IMR-90 (cell line): ENCODE data around the gene TXNL4A. TPM values are rescaled to one million over a fixed set of nuclear protein-coding genes. Genes with fewer than 3 reads are reported as not detected.

Source experiments
- ATAC-seq: fragments of 200-7000 bp; cut with Tn5 transposase; 2 replicates; pipeline ENCODE4 v1.9.1; 2020; ENCODE audit warnings: low read depth, mild to moderate bottlenecking, moderate library complexity
- BruUV-seq: library from RNA; stranded (reverse); fragments of 400-500 nt; replicated peaks from 2 replicates; lab custom pipeline; 2021; lab: Mats Ljungman, UMichigan
- CTCF ChIA-PET: fragments of 300-600 bp; formaldehyde crosslinking; extraction: SDS; loops from one replicate; lab custom pipeline; 2021; ENCODE audit warnings: antibody characterized with exemption; lab: Yijun Ruan, JAX
- POLR2A ChIA-PET: fragments of 300-600 bp; sonication (Branson Sonifier 250); formaldehyde crosslinking; loops from one replicate; lab custom pipeline; 2022; ENCODE audit warnings: antibody characterized with exemption; ENCODE audit not compliant: unreplicated experiment; lab: Charles Lee
- DNase-seq: peaks from one replicate; pipeline ENCODE4 v3.0.0; 2013
- H2AFZ ChIP-seq: replicated peaks from 2 replicates; pipeline ENCODE3; 2013; ENCODE audit warnings: low read length, mild to moderate bottlenecking; ENCODE audit not compliant: poor library complexity
- H2AK5ac ChIP-seq: 2 replicates; pipeline ENCODE4 v1.6.1; 2013; ENCODE audit warnings: low read depth, low read length, inconsistent platforms
- H2AK9ac ChIP-seq: replicated peaks from 2 replicates; pipeline ENCODE3; 2013; ENCODE audit warnings: mild to moderate bottlenecking, low read depth, low read length, moderate library complexity; ENCODE audit not compliant: poor library complexity
- H2BK120ac ChIP-seq: 2 replicates; pipeline ENCODE4 v1.6.1; 2013; ENCODE audit warnings: low read depth, low read length, inconsistent platforms
- H2BK15ac ChIP-seq: 3 replicates; pipeline ENCODE4 v1.6.1; 2013; ENCODE audit warnings: low read depth, low read length, inconsistent platforms
- H2BK20ac ChIP-seq: 2 replicates; pipeline ENCODE4 v1.6.1; 2013; ENCODE audit warnings: low read depth, mild to moderate bottlenecking, inconsistent platforms, low read length, moderate library complexity
- H2BK5ac ChIP-seq: 2 replicates; pipeline ENCODE4 v1.6.1; 2013; ENCODE audit warnings: mild to moderate bottlenecking, low read depth, low read length, inconsistent platforms; ENCODE audit not compliant: poor library complexity, severe bottlenecking
- H3K14ac ChIP-seq: replicated peaks from 2 replicates; pipeline ENCODE4 v1.6.1; 2013; ENCODE audit warnings: low read depth, low read length, inconsistent platforms
- H3K18ac ChIP-seq: 2 replicates; pipeline ENCODE4 v1.6.1; 2013; ENCODE audit warnings: low read depth, low read length, control low read depth
- H3K23ac ChIP-seq: 2 replicates; pipeline ENCODE4 v1.6.1; 2013; ENCODE audit warnings: low read depth, low read length, inconsistent platforms
- H3K27ac ChIP-seq: 2 replicates; pipeline ENCODE4 v1.5.1; 2013; ENCODE audit warnings: mild to moderate bottlenecking, control low read depth, low read length; ENCODE audit not compliant: insufficient read depth
- H3K27me3 ChIP-seq: 2 replicates; pipeline ENCODE4 v1.6.1; 2013; ENCODE audit warnings: low read length; ENCODE audit not compliant: control insufficient read depth, insufficient read depth
- H3K36me3 ChIP-seq: 2 replicates; pipeline ENCODE4 v1.6.1; 2013; ENCODE audit warnings: low read length, mixed read lengths; ENCODE audit not compliant: control insufficient read depth, insufficient read depth
- H3K4ac ChIP-seq: 2 replicates; pipeline ENCODE4 v1.6.1; 2013; ENCODE audit warnings: low read depth, low read length, inconsistent platforms
- H3K4me1 ChIP-seq: 2 replicates; pipeline ENCODE4 v1.6.1; 2013; ENCODE audit warnings: low read length, mixed read lengths; ENCODE audit not compliant: control insufficient read depth, insufficient read depth
- H3K4me2 ChIP-seq: 2 replicates; pipeline ENCODE4 v1.6.1; 2013; ENCODE audit warnings: low read depth, mild to moderate bottlenecking, control low read depth, low read length, moderate library complexity
- H3K4me3 ChIP-seq: 2 replicates; pipeline ENCODE4 v1.5.1; 2013; ENCODE audit warnings: low read depth, mild to moderate bottlenecking, control low read depth, low read length, moderate library complexity; ENCODE audit not compliant: insufficient read depth
- H3K56ac ChIP-seq: 2 replicates; pipeline ENCODE4 v1.6.1; 2013; ENCODE audit warnings: low read length, inconsistent platforms; ENCODE audit not compliant: insufficient read depth; ENCODE audit errors: extremely low read depth
- H3K79me1 ChIP-seq, 2 experiments: 2 replicates each; pipeline ENCODE4 v1.6.1; 2013; ENCODE audit warnings: low read length in 2 of 2, inconsistent platforms in 1 of 2, low read depth in 1 of 2
- H3K9ac ChIP-seq: 2 replicates; pipeline ENCODE4 v1.6.1; 2013; ENCODE audit warnings: low read depth, low read length, control low read depth
- H3K9me1 ChIP-seq: 2 replicates; pipeline ENCODE4 v1.6.1; 2013; ENCODE audit warnings: low read length, inconsistent platforms; ENCODE audit not compliant: insufficient read depth
- H3K9me3 ChIP-seq: 2 replicates; pipeline ENCODE4 v1.6.1; 2013; ENCODE audit warnings: low read length; ENCODE audit not compliant: control insufficient read depth, insufficient read depth
- H4K20me1 ChIP-seq: 2 replicates; pipeline ENCODE4 v1.6.1; 2013; ENCODE audit warnings: low read length, inconsistent platforms; ENCODE audit not compliant: insufficient read depth
- H4K5ac ChIP-seq: 2 replicates; pipeline ENCODE4 v1.6.1; 2013; ENCODE audit warnings: mild to moderate bottlenecking, low read depth, low read length, control low read depth
- H4K8ac ChIP-seq, 2 experiments: 2 replicates each; pipeline ENCODE4 v1.6.1; 2013; ENCODE audit warnings: low read depth in 2 of 2, low read length in 2 of 2, control low read depth in 1 of 2, inconsistent platforms in 1 of 2
- H4K91ac ChIP-seq: 2 replicates; pipeline ENCODE4 v1.6.1; 2013; ENCODE audit warnings: low read depth, low read length, inconsistent platforms; ENCODE audit not compliant: insufficient read depth
- BHLHE40 ChIP-seq: fragments of 150-350 bp; IDR thresholded peaks from 2 replicates; pipeline ENCODE4 v1.6.1; 2016; ENCODE audit warnings: mild to moderate bottlenecking, low read depth, low read length
- CEBPB ChIP-seq: IDR thresholded peaks from 2 replicates; pipeline ENCODE4 v1.6.1; 2012; ENCODE audit warnings: low read depth, low read length, improper control_type of control experiment
- CHD1 ChIP-seq: IDR thresholded peaks from 2 replicates; pipeline ENCODE4 v1.6.1; 2012; ENCODE audit warnings: low read depth, low read length, improper control_type of control experiment
- FOS ChIP-seq: fragments of 150-350 bp; IDR thresholded peaks from 2 replicates; pipeline ENCODE4 v1.6.1; 2016; ENCODE audit warnings: low read depth, low read length
- MAFK ChIP-seq: IDR thresholded peaks from 2 replicates; pipeline ENCODE4 v1.6.1; 2012; ENCODE audit warnings: low read depth, low read length, improper control_type of control experiment
- NFE2L2 ChIP-seq: fragments of 150-350 bp; IDR thresholded peaks from 2 replicates; pipeline ENCODE4 v1.6.1; 2016; ENCODE audit warnings: low read depth, mild to moderate bottlenecking, low read length
- POLR2A ChIP-seq: IDR thresholded peaks from 2 replicates; pipeline ENCODE4 v1.6.1; 2012; ENCODE audit warnings: mild to moderate bottlenecking, low read depth, low read length
- RAD21 ChIP-seq: IDR thresholded peaks from 2 replicates; pipeline ENCODE4 v1.6.1; 2012; ENCODE audit warnings: low read length, improper control_type of control experiment
- RCOR1 ChIP-seq: IDR thresholded peaks from 2 replicates; pipeline ENCODE4 v1.6.1; 2012; ENCODE audit warnings: mild to moderate bottlenecking, low read length, improper control_type of control experiment; ENCODE audit not compliant: insufficient replicate concordance
- SMC3 ChIP-seq: fragments of 150-350 bp; IDR thresholded peaks from 2 replicates; pipeline ENCODE4 v1.6.1; 2016; ENCODE audit warnings: low read depth, mild to moderate bottlenecking, antibody characterized with exemption, low read length, moderate library complexity
- WGBS, 2 experiments: methylation state at CpG; one replicate each; pipeline versions ENCODE4 v1.1.5 to v1.1.7; 2013; ENCODE audit warnings: missing lambda C conversion rate in 2 of 2; ENCODE audit not compliant: insufficient read length in 1 of 2; ENCODE audit errors: extremely low coverage in 2 of 2; 5-methylcytosine and 5-hydroxymethylcytosine counted together
- dilution Hi-C: fragments of 300-500 bp; cut with HindIII; formaldehyde crosslinking; loops from one replicate; pipeline ENCODE4 v1.14.3; 2018; ENCODE audit warnings: low sequenced_read_pairs; ENCODE audit not compliant: unreplicated experiment
- in situ Hi-C: fragments of 300-500 bp; cut with MboI; formaldehyde crosslinking; loops from 3 replicates; pipeline ENCODE4 v1.14.3; 2019; ENCODE audit warnings: low sequenced_read_pairs, inconsistent platforms, mixed read lengths
- intact Hi-C: fragments of 100-400 bp; cut with micrococcal nuclease; formaldehyde crosslinking; loops from 2 replicates; pipeline ENCODE4 v1.10.0; 2022
- polyA plus RNA-seq, 3 experiments: library from polyadenylated mRNA; depleted of rRNA; stranded (reverse); fragments of >200 nt; gene quantifications; 2 replicates each; pipeline ENCODE4 v1.2.3, GENCODE V29; 2012; ENCODE audit warnings: low replicate concordance in 1 of 3
- total RNA-seq: library from RNA; depleted of rRNA; stranded (reverse); fragments of >200 nt; gene quantifications from 2 replicates; pipeline ENCODE4 v1.2.3, GENCODE V29; 2012
- TF ChIP-seq, protein P1 (sequence below): conservative IDR thresholded peaks from 2 replicates; pipeline ENCODE4 v1.5.1; 2012; ENCODE audit warnings: mild to moderate bottlenecking, low read depth, low read length, improper control_type of control experiment

The TXNL4A gene
- total and polyA plus RNA-seq, 2 of the 4 experiments (the other 2 are of a cell fraction), result 38.7 to 103 TPM

DNA sequence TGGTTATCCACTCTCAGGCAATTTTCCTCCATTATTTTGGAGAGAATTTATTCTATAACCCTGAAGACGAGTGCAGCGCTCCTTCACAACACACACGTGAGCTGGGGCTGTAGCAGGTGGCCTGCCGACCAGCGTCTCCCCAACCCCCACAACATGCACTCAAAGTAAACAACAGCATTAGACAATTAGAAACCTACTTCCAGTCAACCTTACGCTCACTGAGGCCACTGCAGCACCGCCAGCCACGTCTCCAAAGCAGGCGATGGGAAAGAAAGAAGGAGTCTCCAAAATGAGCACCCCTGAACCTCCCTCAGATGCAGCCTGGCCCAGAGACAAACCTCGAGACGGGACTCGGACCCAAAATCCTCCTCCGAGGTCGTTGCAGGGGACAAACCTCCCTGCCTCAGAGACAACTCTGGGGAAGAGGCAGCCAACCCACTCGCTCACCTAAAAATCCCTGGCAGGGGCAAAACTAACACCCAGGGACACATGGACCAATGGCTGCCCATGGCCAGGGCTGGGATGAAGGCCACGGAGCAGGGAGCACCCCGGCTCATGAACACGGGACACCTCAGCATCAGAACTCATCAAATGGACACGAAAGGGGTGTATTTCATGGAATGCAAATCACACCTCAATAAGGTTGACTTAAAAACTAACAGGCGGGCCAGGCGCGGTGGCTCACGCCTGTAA, 39.5 kb downstream of the TXNL4A start:
- no peak for DNase-seq
- no peak overlapping the region for H4K8ac ChIP-seq
- no peak overlapping the region for H3K4me3 ChIP-seq
- ChIA-PET POLR2A (no interaction called here), CTCF (no interaction called here)
- no peak overlapping the region for H2BK15ac ChIP-seq
- no peak overlapping the region for H2BK5ac ChIP-seq
- peaks cover 21% of the 10 kb centered on the region for H3K9me1 ChIP-seq
- no peak overlapping the region for H3K4me2 ChIP-seq
- no peak overlapping the region for H3K4ac ChIP-seq
- peaks cover 21 to 82% of the 10 kb centered on the region in 2 experiments for H3K79me1 ChIP-seq
- peaks cover 26% of the 10 kb centered on the region for H3K36me3 ChIP-seq
- H3K56ac ChIP-seq, result no peak overlapping the region
- no peak overlapping the region for H2AFZ ChIP-seq
- no peak overlapping the region for H3K23ac ChIP-seq
- no peak overlapping the region for H3K14ac ChIP-seq
- H3K27me3 ChIP-seq, result no peaks in the 10 kb centered on the region
- in situ Hi-C loops (no loop called here), dilution Hi-C loops (no loop called here), intact Hi-C loops (no loop called here)
- H2AK5ac ChIP-seq, result no peak overlapping the region
- H4K5ac ChIP-seq, result no peak overlapping the region
- ATAC-seq, result no peak
- H2AK9ac ChIP-seq, result no peak overlapping the region
- H3K9me3 ChIP-seq, result no peaks in the 10 kb centered on the region
- no peak overlapping the region for H2BK20ac ChIP-seq
- TF ChIP-seq SMC3, result no peak
- no peak for TF ChIP-seq CHD1
- TF ChIP-seq NFE2L2, result no peak
- no peak for TF ChIP-seq CEBPB
- no peak for TF ChIP-seq FOS
- no peak for TF ChIP-seq BHLHE40
- no peak for TF ChIP-seq RAD21
- TF ChIP-seq, protein P1, sequence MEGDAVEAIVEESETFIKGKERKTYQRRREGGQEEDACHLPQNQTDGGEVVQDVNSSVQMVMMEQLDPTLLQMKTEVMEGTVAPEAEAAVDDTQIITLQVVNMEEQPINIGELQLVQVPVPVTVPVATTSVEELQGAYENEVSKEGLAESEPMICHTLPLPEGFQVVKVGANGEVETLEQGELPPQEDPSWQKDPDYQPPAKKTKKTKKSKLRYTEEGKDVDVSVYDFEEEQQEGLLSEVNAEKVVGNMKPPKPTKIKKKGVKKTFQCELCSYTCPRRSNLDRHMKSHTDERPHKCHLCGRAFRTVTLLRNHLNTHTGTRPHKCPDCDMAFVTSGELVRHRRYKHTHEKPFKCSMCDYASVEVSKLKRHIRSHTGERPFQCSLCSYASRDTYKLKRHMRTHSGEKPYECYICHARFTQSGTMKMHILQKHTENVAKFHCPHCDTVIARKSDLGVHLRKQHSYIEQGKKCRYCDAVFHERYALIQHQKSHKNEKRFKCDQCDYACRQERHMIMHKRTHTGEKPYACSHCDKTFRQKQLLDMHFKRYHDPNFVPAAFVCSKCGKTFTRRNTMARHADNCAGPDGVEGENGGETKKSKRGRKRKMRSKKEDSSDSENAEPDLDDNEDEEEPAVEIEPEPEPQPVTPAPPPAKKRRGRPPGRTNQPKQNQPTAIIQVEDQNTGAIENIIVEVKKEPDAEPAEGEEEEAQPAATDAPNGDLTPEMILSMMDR, result no peak
- no peak for TF ChIP-seq RCOR1
- no peak for TF ChIP-seq MAFK
- TF ChIP-seq POLR2A, result no peak
- no TSS peak for BruUV-seq
- whole genome bisulfite sequencing, 2 experiments, result no CpG with 5 or more reads among the region's 23 CpGs
- H2BK120ac ChIP-seq, result no peak overlapping the region
- no peak overlapping the region for H3K9ac ChIP-seq
- H4K91ac ChIP-seq, result no peak overlapping the region
- H3K27ac ChIP-seq, result no peak overlapping the region
- H3K18ac ChIP-seq, result no peak overlapping the region
- peaks cover 14% of the 10 kb centered on the region for H3K4me1 ChIP-seq
- peaks cover 64% of the 10 kb centered on the region for H4K20me1 ChIP-seq
